Measurements from ENCODE around the gene FOXO1. TPM values are rescaled to one million over a fixed set of nuclear protein-coding genes. Genes with fewer than 3 reads are reported as not detected.

Gene FOXO1
- total and polyA plus RNA-seq, 10 donors: 7.1 to 58.9 (median 47.2) TPM

DNA sequence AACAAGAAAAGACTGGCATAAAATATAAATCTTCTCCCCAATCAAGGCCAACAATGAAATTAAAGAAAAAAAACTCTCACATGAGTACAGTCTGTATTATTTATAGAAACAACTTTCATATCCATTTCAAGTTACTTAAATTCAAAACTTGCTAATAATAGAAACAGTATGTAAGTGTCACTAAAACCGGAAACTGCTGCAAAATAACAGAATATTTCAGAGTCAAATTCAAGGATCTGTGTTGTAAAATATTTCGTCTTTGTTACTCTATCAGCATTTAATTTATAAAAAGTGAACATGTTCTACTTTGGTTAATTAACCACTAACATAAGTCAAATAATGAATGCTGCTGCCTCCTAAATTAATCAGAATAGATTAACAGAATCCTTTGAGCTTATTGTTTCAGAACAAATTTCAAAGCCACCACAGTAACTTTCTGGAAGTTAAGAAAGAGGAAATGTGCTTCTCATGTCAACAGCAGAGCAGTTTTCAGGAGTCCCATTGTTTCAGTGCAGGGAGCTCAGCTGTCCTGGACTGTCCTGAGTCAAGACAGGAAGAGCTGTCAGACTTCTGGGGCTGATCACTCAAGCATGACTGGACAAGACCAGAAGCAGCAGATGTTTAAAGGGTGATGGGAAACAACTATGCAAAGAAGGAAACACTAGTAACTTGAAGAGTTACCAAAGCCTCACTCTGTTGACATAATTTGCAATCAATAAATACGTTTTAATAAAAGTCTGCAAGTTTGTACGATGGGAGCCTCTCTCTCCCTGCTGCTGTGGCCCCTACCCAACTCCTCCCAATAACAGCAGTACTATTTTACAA lies 76.9 kb downstream of the FOXO1 start:
- H3K36me3 ChIP-seq: no peaks in the 10 kb centered on the region
- peak overlapping the region in 1 of 8 donors; percentile 30 for H3K4me3 ChIP-seq
- no peaks in the 10 kb centered on the region for H3K9me3 ChIP-seq
- peak overlapping the region; percentile 43 to 82 (median 79) for H3K27ac ChIP-seq
- no peaks in the 10 kb centered on the region for H3K27me3 ChIP-seq (replicated peaks in 1 of 7)
- WGBS, 5 donors: 3 to 13% (median 10%) methylated on average over 4 of the region's 4 CpGs
- no peak for DNase-seq
- intact Hi-C loops (cut with DNase I; ENCODE audit: low total_unique reads): no loop called here
- peaks cover 48 to 100% (median 90%) of the 10 kb centered on the region in 6 donors for H3K4me1 ChIP-seq
- TF ChIP-seq, protein P1, sequence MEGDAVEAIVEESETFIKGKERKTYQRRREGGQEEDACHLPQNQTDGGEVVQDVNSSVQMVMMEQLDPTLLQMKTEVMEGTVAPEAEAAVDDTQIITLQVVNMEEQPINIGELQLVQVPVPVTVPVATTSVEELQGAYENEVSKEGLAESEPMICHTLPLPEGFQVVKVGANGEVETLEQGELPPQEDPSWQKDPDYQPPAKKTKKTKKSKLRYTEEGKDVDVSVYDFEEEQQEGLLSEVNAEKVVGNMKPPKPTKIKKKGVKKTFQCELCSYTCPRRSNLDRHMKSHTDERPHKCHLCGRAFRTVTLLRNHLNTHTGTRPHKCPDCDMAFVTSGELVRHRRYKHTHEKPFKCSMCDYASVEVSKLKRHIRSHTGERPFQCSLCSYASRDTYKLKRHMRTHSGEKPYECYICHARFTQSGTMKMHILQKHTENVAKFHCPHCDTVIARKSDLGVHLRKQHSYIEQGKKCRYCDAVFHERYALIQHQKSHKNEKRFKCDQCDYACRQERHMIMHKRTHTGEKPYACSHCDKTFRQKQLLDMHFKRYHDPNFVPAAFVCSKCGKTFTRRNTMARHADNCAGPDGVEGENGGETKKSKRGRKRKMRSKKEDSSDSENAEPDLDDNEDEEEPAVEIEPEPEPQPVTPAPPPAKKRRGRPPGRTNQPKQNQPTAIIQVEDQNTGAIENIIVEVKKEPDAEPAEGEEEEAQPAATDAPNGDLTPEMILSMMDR (IDR thresholded peaks at IDR 0.05 in 8 of 11, conservative IDR thresholded peaks at IDR 0.05 in 3 of 11): no peak
- no peak for TF ChIP-seq POLR2A (IDR thresholded peaks at IDR 0.05)
- TF ChIP-seq POLR2AphosphoS5 (IDR thresholded peaks at IDR 0.05): peak in 1 of 3 donors; percentile 81

- 90 to 100% (median 92%) methylated on average over 2 of the region's 2 CpGs for WGBS, 5 donors
- Histone ChIP-seq H3K4me1 (peaks cover 48 to 88% (median 80%) of the 10 kb centered on the region in 6 donors), H3K36me3 (no peaks in the 10 kb centered on the region), H3K4me3 (no peak overlapping the region), H3K9me3 (peaks cover 0 to 9% (median 7%) of the 10 kb centered on the region in 8 donors), H3K27me3 (replicated peaks in 1 of 7) (no peaks in the 10 kb centered on the region), H3K27ac (peak overlapping the region in 5 of 8 donors; percentile 77 to 82 (median 79))
- DNase-seq: no peak
- intact Hi-C loops (cut with DNase I; ENCODE audit: low total_unique reads): no loop called here
- no peak for TF ChIP-seq POLR2AphosphoS5 (IDR thresholded peaks at IDR 0.05)
- TF ChIP-seq, protein P1 (IDR thresholded peaks at IDR 0.05 in 8 of 11, conservative IDR thresholded peaks at IDR 0.05 in 3 of 11): no peak
- no peak for TF ChIP-seq POLR2A (IDR thresholded peaks at IDR 0.05)
These were observed 78.3 kb downstream of the FOXO1 start for GRCh38 chr13:40588101-40588500.

DNA sequence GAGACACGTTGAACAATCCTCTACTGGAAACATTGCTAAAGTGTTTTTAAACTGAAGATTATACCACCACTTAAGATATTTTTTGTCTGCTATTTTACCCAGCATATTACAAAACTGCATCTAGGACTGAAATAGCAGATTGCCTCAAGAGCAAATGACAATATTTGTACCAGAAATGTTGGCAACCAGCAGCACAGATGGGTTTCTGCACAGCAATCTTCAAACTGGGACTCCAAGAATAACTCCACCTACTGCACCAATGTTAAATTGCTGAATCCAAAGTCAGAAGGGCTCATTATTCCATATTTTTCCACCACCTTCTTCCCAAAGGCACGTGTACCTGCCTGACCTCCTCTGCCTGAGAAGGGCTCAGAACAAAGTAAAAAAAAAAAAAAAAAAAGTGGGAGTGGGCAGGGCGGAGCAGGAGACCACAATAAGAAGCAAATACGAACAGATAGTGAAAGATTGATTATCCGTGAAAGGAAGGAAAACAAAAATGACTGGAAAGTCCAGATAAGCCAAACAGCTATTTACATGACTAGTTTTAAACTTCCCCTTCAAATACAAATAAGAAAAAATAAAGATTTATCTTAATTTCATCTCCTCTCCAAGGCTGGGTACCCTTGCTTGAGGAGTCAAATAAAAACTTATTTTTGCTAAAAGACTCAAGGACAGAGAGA lies 79.4 kb downstream of the FOXO1 start:
- H3K27ac ChIP-seq: peak overlapping the region in 6 of 8 donors; percentile 3 to 82 (median 53)
- H3K4me3 ChIP-seq: no peak overlapping the region
- no peak for DNase-seq
- no peaks in the 10 kb centered on the region for H3K27me3 ChIP-seq (replicated peaks in 1 of 7)
- no peaks in the 10 kb centered on the region for H3K36me3 ChIP-seq
- 40 to 52% (median 45%) methylated on average over 5 of the region's 5 CpGs for WGBS, 5 donors
- H3K4me1 ChIP-seq: peaks cover 48 to 86% (median 75%) of the 10 kb centered on the region in 6 donors
- H3K9me3 ChIP-seq: peaks cover 0 to 17% (median 13%) of the 10 kb centered on the region in 8 donors
- intact Hi-C loops (cut with DNase I; ENCODE audit: low total_unique reads): no loop called here
- TF ChIP-seq POLR2AphosphoS5 (IDR thresholded peaks at IDR 0.05): no peak
- TF ChIP-seq POLR2A (IDR thresholded peaks at IDR 0.05): no peak
- TF ChIP-seq, protein P1 (IDR thresholded peaks at IDR 0.05 in 8 of 11, conservative IDR thresholded peaks at IDR 0.05 in 3 of 11): no peak
